ENCODE measurements around the gene SERINC2. TPM values are rescaled to one million over a fixed set of nuclear protein-coding genes. Genes with fewer than 3 reads are reported as not detected.

SERINC2 gene
- total RNA-seq, 3 donors from 2014 or later (not counting 1 experiment from before 2014, with no cell fraction given), result 0.25 to 1.1 (median 0.40) TPM

DNA sequence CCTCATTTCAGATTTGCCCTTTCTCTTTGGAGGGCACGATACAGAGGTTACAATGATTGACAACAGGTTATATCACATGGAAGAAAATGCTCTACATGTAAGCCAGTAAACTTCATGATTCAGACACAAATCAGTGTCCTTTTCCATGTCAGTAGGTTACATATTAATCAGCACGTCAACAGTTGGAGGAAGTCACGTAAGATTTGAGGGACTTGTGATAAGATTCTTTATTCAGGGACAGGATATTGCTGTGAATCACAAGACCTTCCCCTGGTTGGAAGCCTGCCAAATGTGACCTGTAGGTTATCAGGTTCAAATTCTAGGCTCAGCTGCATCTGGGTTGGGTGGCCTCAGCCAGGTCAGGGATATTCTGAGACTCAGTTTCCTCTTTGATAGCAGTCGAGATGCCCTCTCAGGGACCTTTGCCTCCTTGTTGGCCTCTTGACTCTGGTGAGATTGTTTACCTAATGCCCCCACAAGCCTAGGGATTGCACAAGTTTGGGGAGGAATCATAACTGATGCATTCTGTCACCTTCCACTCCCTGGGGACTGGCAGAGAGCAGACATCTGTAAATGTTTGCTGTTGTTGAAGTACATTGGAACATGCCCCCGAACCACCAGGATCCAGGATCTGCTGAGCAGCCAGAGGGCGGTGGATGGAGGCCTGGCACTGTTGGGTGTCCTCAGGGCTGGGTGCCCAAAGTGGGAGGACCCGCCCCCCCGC lies 31.9 kb downstream of the SERINC2 start:
- ATAC-seq (no peak), DNase-seq (no peak)
- no peaks in the 10 kb centered on the region for H3K9me3 Mint-ChIP-seq
- intact Hi-C loops (cut with micrococcal nuclease), result no loop called here
- H3K4me3 ChIP-seq (ENCODE audit: low read length), result no peak overlapping the region
- WGBS (ENCODE audit: insufficient coverage), result 75% methylated on average over 8 of the region's 8 CpGs
- no peak overlapping the region for H3K4me3 Mint-ChIP-seq
- no peaks in the 10 kb centered on the region for H3K4me1 Mint-ChIP-seq
- peaks cover 7% of the 10 kb centered on the region for H3K9me3 ChIP-seq (ENCODE audit: control insufficient read depth, insufficient read depth, low read length)
- H3K36me3 ChIP-seq (ENCODE audit: control insufficient read depth, insufficient read depth, low read length), result no peaks in the 10 kb centered on the region
- H3K36me3 Mint-ChIP-seq, result no peaks in the 10 kb centered on the region
- H3K27me3 Mint-ChIP-seq (ENCODE audit: low read depth in 2 of 2), result peaks cover 6 to 14% of the 10 kb centered on the region in 2 donors
- H3K27ac Mint-ChIP-seq, result no peak overlapping the region
- H3K27ac ChIP-seq (ENCODE audit: low read length), result no peak overlapping the region
- no peaks in the 10 kb centered on the region for H3K27me3 ChIP-seq (ENCODE audit: control insufficient read depth, insufficient read depth, low read length)
- no peaks in the 10 kb centered on the region for H3K4me1 ChIP-seq (ENCODE audit: control insufficient read depth, insufficient read depth, low read length)
- TF ChIP-seq, protein P1, sequence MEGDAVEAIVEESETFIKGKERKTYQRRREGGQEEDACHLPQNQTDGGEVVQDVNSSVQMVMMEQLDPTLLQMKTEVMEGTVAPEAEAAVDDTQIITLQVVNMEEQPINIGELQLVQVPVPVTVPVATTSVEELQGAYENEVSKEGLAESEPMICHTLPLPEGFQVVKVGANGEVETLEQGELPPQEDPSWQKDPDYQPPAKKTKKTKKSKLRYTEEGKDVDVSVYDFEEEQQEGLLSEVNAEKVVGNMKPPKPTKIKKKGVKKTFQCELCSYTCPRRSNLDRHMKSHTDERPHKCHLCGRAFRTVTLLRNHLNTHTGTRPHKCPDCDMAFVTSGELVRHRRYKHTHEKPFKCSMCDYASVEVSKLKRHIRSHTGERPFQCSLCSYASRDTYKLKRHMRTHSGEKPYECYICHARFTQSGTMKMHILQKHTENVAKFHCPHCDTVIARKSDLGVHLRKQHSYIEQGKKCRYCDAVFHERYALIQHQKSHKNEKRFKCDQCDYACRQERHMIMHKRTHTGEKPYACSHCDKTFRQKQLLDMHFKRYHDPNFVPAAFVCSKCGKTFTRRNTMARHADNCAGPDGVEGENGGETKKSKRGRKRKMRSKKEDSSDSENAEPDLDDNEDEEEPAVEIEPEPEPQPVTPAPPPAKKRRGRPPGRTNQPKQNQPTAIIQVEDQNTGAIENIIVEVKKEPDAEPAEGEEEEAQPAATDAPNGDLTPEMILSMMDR (IDR thresholded peaks at IDR 0.05), result no peak

DNA sequence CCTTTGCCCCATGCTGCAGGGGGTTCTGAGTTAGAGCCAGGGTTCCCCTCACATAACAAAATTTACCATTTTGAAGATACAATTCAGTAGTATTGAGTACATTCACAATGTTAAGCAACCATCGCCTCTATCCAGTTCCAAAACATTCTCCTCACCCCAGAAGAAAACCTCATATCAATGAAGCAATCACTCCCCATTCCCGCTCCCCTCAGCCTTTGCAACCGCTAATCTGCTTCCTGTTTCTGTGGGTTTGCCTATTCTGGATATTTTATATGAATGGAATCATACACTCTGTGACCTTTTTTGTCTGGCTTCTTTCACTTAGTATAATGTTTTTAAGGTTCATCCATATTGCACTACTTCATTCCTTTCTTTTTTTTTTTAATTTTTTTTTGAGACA lies 32.9 kb downstream of the SERINC2 start:
- H3K36me3 Mint-ChIP-seq, result peaks cover 4% of the 10 kb centered on the region
- 68% methylated on average over 3 of the region's 3 CpGs for WGBS (ENCODE audit: insufficient coverage)
- peaks cover 7% of the 10 kb centered on the region for H3K9me3 ChIP-seq (ENCODE audit: control insufficient read depth, insufficient read depth, low read length)
- no peaks in the 10 kb centered on the region for H3K4me1 Mint-ChIP-seq
- no peak overlapping the region for H3K27ac Mint-ChIP-seq
- DNase-seq (no peak), ATAC-seq (no peak)
- intact Hi-C loops (cut with micrococcal nuclease), result no loop called here
- H3K9me3 Mint-ChIP-seq, result peaks cover 2% of the 10 kb centered on the region in 2 donors
- no peak overlapping the region for H3K4me3 ChIP-seq (ENCODE audit: low read length)
- TF ChIP-seq, protein P1 (IDR thresholded peaks at IDR 0.05), result no peak
- peaks cover 16 to 21% of the 10 kb centered on the region in 2 donors for H3K27me3 Mint-ChIP-seq (ENCODE audit: low read depth in 2 of 2)
- no peaks in the 10 kb centered on the region for H3K27me3 ChIP-seq (ENCODE audit: control insufficient read depth, insufficient read depth, low read length)
- no peaks in the 10 kb centered on the region for H3K4me1 ChIP-seq (ENCODE audit: control insufficient read depth, insufficient read depth, low read length)
- no peak overlapping the region for H3K27ac ChIP-seq (ENCODE audit: low read length)
- H3K4me3 Mint-ChIP-seq, result no peak overlapping the region
- H3K36me3 ChIP-seq (ENCODE audit: control insufficient read depth, insufficient read depth, low read length), result no peaks in the 10 kb centered on the region

DNA sequence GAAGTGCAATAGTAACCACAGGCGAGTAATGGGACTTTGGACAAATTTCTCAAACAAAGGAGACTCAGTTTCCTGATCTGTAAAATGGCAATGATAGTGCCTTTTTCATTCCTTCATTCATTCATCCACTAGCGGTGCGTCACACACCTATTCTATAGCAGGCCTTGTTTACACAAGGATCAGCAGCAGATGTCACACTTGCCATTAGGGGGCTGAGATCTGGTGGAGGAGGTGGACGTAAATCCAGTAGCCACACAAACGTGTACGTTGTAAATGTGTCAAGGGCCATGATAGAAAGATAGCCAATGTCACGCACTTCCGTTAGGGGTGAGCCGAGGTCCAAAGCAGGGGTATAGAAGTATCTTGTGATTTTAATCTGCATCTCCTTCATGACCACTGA lies 34.2 kb downstream of the SERINC2 start:
- H3K27ac ChIP-seq (ENCODE audit: low read length), result no peak overlapping the region
- Mint-ChIP-seq H3K9me3 (peaks cover 2 to 7% of the 10 kb centered on the region in 2 donors), H3K36me3 (peaks cover 12% of the 10 kb centered on the region), H3K4me1 (no peaks in the 10 kb centered on the region), H3K27ac (no peak overlapping the region), H3K27me3 (ENCODE audit: low read depth in 2 of 2) (peaks cover 19 to 23% of the 10 kb centered on the region in 2 donors), H3K4me3 (no peak overlapping the region)
- peaks cover 7% of the 10 kb centered on the region for H3K9me3 ChIP-seq (ENCODE audit: control insufficient read depth, insufficient read depth, low read length)
- intact Hi-C loops (cut with micrococcal nuclease), result no loop called here
- H3K4me3 ChIP-seq (ENCODE audit: low read length), result no peak overlapping the region
- WGBS (ENCODE audit: insufficient coverage), result 79% methylated on average over 9 of the region's 9 CpGs
- H3K27me3 ChIP-seq (ENCODE audit: control insufficient read depth, insufficient read depth, low read length), result no peaks in the 10 kb centered on the region
- H3K4me1 ChIP-seq (ENCODE audit: control insufficient read depth, insufficient read depth, low read length), result no peaks in the 10 kb centered on the region
- TF ChIP-seq, protein P1 (IDR thresholded peaks at IDR 0.05), result no peak
- DNase-seq, result no peak
- H3K36me3 ChIP-seq (ENCODE audit: control insufficient read depth, insufficient read depth, low read length), result no peaks in the 10 kb centered on the region
- ATAC-seq, result no peak

All from natural killer cell (primary cell).